H4 (cell line): ENCODE measurements around the gene GCFC2. TPM values are rescaled to one million over a fixed set of nuclear protein-coding genes. Genes with fewer than 3 reads are reported as not detected.
A peak's percentile ranks its signal among the peaks of the same experiment; 100 is the strongest.
"Not testable (repeated sequence)": the region's sequence is repeated elsewhere in the genome, so short reads cannot be mapped to it uniquely, and the experiment has no call there.

Experiments
- DNase-seq: peaks from one replicate; pipeline ENCODE4 v3.0.0-alpha.2; 2015; ENCODE audit warnings: low spot score
- total RNA-seq: library from RNA; depleted of rRNA; stranded (reverse); fragments of >200 nt; shearing (Covaris generic); gene quantifications from 2 replicates; pipeline ENCODE4 v1.2.3, GENCODE V29; 2014

The GCFC2 gene
- total RNA-seq, 1 experiment from 2014 or later: 3.4 TPM

DNA sequence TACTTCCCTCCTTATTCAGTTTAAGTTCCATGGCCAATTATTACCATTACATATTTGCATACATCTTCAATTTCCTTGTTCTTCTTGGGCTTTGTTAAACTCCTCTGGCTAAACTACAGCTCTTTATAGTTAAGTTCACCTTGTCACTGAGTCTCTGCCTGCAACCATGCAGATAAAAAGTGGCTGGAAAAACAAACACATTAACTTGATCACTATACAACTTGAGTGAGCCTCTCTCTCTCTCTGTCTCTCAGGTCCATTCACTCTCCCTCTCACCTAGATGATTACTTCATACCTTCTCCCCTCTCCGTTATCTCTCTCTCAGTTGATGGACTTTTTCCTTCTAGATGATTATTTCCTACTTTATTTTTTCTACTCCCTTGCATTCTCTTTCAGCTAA lies 30.3 kb downstream of the GCFC2 start:
- no peak for DNase-seq

DNA sequence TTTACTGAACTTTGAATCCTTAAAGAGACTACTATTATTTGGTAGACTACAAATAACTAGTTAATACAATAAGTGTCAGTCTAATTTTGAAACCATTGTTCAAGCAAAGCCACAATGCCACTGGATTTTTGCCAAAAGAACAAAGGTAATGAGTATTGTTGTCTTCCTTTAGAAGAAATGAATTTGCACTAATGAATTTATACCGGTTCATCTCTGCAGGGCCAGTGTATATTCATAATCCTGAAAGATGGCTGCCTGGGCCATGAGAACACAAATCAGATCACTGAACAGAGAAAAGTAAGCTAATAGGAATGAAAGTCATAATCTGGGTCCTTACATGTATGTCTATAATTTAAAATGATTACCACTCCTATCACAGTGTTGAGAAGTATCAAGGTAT lies 31.2 kb downstream of the GCFC2 start:
- DNase-seq: no peak

DNA sequence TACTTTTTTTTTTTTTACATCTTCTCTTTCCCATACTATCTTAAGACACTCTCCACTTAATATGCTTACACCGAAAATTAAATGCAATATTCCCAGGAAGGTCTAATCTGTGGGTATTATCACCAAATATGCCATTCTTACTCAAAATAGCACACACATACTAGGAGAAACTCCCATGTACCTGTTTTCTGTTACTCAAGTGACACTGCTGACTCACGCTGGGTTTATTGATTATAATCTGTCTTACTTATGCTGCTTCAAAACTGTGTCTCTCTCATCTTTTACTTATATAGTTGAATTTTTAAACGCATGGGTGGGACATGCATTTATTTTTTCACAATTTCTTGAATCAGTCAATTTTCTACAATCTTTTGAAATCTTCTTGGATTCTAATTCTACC lies 34.3 kb downstream of the GCFC2 start:
- DNase-seq: no peak

GRCh38 chr2:75675908-75676307 lies 34.8 kb downstream of the GCFC2 start:
- no peak for DNase-seq

DNA sequence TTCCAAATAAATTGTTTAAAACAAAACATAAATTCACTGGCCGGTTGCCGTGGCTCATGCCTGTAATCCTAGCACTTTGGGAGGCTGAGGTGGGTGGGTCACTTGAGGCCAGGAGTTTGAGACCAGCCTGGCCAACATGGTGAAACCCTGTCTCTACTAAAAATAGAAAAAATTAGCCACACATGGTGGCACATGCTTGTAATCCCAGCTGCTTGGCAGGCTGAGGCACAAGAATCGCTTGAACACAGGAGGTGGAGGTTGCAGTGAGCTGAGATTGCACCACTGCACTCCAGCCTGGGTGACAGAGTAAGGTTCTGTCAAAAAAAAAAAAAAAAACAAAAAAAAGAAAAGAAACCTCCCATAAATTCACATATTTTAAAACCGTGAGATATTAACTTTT lies 35.3 kb downstream of the GCFC2 start:
- not testable (repeated sequence) for DNase-seq

DNA sequence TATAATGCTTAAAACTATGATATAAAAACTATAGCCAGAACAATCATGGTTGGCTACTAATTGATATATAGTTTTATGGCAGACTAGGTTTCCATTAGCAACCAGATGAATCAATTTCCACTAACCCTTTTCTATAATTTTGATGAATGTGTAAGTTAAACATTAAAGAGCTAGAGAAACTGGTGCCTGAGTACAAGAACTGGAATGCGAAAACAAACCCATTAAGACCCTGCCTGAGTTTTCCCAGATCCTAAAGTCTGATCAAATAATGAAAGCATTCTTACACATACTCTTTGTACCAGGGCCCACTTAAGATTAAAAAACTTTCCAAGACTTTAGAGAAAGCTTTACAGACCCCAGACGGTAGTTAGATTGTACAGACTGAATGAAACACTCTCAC lies 42.8 kb downstream of the GCFC2 start:
- DNase-seq: no peak

DNA sequence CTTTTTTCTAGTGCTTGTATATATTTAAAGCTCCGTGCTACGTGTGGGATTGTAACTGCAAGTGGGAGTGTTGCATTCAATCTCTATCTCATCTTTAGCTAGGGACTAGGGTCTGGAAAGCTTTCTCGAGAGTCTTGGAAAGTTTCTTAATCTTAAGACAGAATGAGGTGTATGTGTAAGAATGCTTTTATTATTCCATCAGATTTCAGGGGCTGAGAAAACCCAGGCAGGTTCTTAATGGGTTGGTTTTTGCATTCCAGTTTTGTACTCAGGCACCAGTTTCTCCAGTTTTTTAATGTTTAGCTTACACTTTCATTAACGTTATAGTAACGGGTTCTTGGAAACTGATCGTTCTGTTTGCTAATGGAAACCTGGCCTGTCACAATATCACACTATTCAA lies 43.8 kb downstream of the GCFC2 start:
- DNase-seq: no peak

DNA sequence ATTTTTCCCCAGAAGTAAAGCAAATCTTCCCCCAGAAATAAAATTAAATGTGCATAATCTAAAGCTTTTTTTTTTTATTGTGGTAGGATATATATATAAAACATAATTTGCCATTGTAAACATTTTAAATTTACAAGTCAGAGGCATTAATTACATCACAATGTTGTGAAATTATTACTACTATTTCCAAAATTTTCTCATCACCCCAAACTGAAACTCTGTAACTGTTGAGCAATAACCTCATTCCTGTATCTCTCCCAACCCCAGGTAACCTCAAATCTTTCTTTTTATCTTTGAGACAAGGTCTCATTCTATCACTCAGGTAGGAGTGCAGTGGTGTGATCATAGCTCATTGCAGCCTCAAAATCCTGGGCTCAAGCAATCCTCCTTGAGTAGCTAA lies 52.9 kb downstream of the GCFC2 start:
- DNase-seq: no peak

DNA sequence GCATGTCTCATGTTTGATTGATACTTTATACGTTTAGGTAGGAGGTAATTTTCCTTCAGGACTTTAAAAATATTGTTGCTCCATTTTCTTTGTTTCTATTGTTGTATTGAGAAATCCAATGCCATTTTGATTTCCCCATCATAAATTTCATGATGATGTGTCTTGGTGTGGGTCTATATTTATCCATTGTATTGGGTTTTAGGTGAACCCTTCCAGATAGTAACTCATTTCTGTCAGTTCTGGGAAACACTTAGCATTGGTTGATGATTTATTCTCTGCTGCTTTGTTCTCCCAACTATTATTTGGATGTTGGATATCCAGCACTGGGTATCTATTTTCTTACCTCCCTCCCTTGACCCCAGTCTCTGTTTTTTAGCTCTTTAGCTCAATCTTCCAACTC lies 54.2 kb downstream of the GCFC2 start:
- DNase-seq: no peak

- DNase-seq: no peak
Observed at GRCh38 chr2:75655861-75656260, 54.9 kb downstream of the GCFC2 start.

- no peak for DNase-seq
Observed at GRCh38 chr2:75654012-75654411, 56.7 kb downstream of the GCFC2 start.

GRCh38 chr2:75647771-75648170 lies 62.9 kb downstream of the GCFC2 start:
- no peak for DNase-seq

DNA sequence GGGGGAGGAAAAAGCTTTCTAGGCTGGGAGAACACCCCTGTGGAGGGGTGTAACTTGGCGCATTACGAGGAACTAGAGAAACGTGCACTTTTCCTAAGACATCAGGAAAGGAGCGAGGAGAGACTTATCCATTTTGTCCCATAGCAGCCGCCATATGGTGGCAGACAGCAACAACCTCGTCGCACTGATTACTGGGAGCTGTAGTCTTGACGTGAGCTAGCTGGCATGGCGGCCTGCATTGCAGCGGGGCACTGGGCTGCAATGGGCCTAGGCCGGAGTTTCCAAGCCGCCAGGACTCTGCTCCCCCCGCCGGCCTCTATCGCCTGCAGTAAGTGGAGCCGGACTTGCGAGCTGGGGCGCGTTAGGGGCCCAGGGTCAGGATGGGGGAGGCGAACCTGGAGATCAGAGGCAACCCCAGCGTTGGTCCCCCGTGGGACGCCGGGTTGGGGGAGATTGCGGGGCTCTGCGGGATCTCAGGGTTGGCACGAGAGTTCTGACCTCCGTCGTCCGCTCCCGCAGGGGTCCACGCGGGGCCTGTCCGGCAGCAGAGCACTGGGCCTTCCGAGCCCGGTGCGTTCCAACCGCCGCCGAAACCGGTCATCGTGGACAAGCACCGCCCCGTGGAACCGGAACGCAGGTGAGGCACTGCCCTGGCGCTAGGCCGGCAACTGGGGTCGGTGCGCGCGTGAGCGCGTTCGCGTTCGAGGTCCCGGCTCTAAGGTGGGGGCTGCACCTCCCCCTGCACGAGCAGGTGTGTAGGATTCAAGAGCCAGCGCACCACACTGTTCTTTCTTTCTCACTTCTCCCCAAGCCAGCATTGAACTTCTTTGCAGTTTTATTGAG lies 63.9 kb downstream of the GCFC2 start, which contains the start of gene MRPL19:
MRPL19 (plus strand) TSS at position 201 of the 843 bp plus-strand sequence; CDS start at position 226, 25 bp downstream.
- peak; percentile 89 for DNase-seq

DNA sequence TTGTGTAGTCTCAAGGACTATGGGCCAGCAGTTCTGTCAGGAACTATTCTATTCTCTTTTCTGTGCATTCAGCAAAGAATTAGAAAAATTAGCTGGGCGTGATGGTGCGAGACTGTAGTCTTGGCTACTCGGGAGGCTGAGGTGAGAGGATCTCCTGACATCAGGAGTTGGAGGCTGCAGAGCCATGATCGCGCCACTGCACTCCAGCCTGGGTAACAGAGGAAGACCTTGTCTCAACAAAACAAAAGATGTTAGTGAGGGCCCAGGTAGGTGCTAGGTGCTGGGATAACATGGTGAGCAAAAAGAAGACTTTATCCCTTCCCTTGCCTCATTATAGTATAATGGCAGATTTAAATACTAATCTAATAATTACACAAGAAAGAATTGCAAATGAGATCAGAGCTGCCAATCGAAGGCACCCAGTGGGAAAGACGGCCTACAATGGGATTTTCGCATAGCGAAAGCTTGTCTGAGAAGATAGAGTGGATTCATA lies 64.6 kb downstream of the GCFC2 start:
- no peak for DNase-seq

GRCh38 chr2:75645643-75646042 lies 65.1 kb downstream of the GCFC2 start:
- no peak for DNase-seq

DNA sequence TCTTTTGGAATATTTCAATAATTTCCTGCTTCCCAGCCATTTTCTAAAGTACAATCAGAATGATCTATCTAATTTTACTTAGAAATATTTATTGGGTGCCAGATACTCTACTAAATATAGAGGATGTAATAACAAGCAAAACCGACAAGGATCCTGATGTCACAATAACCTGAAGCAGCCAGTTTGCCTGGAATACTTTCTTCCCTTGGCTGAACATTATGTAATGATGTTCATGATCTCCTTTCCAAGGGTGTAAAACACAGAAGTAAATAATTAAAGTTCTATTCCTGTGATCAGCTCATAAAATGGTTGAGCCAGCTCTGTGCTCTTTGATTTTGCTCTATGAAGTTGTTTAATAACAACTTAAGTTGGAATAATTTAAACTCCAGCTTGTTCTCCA lies 66.7 kb downstream of the GCFC2 start:
- no peak for DNase-seq

DNA sequence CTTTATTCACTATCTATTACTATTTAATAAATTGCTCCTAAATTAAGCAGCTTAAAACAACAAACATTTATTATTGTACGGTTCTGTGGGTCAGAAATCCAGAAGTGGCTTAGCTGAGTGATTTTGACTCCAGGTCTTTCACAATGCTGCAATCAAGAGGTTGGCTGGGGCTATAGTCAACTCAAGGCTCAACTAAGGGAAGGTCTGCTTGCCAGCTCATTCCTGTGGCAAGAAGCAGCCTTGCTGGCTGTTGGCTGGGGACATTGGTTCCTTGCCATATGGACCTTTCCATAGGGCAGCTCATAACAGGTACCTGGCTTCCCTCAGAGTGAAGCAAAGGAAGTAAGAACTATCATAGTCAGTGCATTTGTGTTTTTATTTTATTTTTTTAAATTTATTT lies 69.1 kb downstream of the GCFC2 start:
- DNase-seq: no peak

GRCh38 chr2:75640621-75641121 lies 70.0 kb downstream of the GCFC2 start:
- DNase-seq: peak; percentile 60

DNA sequence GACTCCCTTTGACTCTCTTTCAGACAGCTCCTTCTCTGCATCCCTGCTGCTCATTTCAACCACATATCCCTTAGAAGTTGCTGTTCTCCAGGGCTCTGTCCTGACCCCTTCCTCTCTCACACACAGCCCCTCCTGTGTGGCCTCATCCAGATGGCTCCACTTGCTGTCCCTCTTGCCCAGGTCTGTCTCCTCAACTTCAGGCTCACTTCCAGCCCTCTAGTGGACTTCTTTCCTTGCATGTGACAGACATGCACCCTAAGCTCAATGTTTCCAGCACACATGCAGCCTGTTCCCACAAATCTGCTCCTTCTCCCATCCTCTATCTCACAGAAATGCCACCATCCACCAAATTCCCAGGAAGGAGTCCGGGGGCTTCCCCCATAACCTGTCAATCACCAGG lies 73.1 kb downstream of the GCFC2 start:
- no peak for DNase-seq

- DNase-seq: no peak
Observed at GRCh38 chr2:75634945-75635344, 75.8 kb downstream of the GCFC2 start.

- DNase-seq: no peak
Observed at GRCh38 chr2:75633620-75634019, 77.1 kb downstream of the GCFC2 start.

GRCh38 chr2:75632813-75633212 lies 77.9 kb downstream of the GCFC2 start:
- DNase-seq: no peak

DNA sequence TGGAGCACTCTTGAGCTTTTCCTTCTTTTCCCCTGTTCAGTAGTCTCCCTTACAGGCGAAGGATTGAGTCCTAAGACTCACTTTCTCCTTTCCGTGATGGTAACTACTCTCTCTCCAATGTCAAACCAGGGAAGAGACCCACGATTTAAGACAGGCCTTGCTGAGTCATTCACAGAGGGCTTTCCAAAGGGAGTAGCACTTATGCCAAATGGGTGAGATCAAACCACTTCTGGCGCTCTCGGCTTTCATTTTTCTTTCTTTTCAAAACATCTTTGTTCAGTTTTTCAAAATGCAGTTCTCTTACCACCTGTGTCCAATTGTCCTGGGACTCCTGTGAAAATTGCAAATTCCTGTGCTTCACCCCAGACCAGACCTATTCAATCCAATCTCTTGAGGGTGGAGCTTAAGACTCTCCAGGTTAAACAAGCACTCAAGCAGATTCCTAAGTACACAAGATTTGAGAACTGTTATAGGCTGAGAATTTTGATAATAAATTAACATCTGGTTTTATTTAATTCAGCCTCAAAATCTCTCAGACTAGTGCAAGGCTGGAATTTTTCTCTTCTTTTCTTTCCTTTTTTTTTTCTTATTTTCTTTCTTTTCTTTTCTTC lies 78.5 kb downstream of the GCFC2 start:
- DNase-seq: no peak
